H1 (cell line): Measurements from ENCODE around the gene NSUN2. TPM values are rescaled to one million over a fixed set of nuclear protein-coding genes. Genes with fewer than 3 reads are reported as not detected.

Experiments used
- CTCF ChIA-PET: fragments of 300-600 bp; sonication (Branson Sonifier 250); formaldehyde crosslinking; loops from one replicate; lab custom pipeline; 2021; ENCODE audit not compliant: partially characterized antibody; lab: Charles Lee
- POLR2A ChIA-PET: fragments of 300-600 bp; sonication (Branson Sonifier 250); formaldehyde crosslinking; loops from one replicate; lab custom pipeline; 2021; ENCODE audit warnings: inconsistent platforms; ENCODE audit not compliant: partially characterized antibody; lab: Charles Lee
- DNase-seq, 2 experiments: peaks; one replicate each; pipeline versions ENCODE4 v3.0.0 to v3.0.0-alpha.2; 2010 to 2022; ENCODE audit warnings: low spot score in 2 of 2, low read depth in 1 of 2, mixed read lengths in 1 of 2
- FAIRE-seq: peaks from 2 replicates; lab custom pipeline; 2011; peaks lifted over from hg19 to GRCh38; lab: Jason Lieb, UNC
- H2AFZ ChIP-seq: 2 replicates; pipeline ENCODE4 v1.8.1; 2012; ENCODE audit warnings: low read length, inconsistent platforms
- H2AK5ac ChIP-seq: 2 replicates; pipeline ENCODE4 v1.6.1; 2013; ENCODE audit warnings: low read depth, low read length
- H2BK120ac ChIP-seq: replicated peaks from 2 replicates; pipeline ENCODE3; 2013; ENCODE audit warnings: low read depth, low read length, inconsistent platforms
- H2BK12ac ChIP-seq: 2 replicates; pipeline ENCODE4 v1.6.1; 2013; ENCODE audit warnings: low read depth, low read length
- H2BK15ac ChIP-seq: 2 replicates; pipeline ENCODE4 v1.6.1; 2013; ENCODE audit warnings: low read length
- H2BK20ac ChIP-seq: 2 replicates; pipeline ENCODE4 v1.6.1; 2013; ENCODE audit warnings: low read length
- H2BK5ac ChIP-seq: 2 replicates; pipeline ENCODE4 v1.6.1; 2013; ENCODE audit warnings: low read depth, low read length
- H3K14ac ChIP-seq: 2 replicates; pipeline ENCODE4 v1.6.1; 2013; ENCODE audit warnings: inconsistent platforms; ENCODE audit not compliant: insufficient read length
- H3K18ac ChIP-seq: 2 replicates; pipeline ENCODE4 v1.6.1; 2013; ENCODE audit warnings: low read length; ENCODE audit errors: extremely low read depth
- H3K23ac ChIP-seq: 2 replicates; pipeline ENCODE4 v1.6.1; 2013; ENCODE audit warnings: inconsistent platforms; ENCODE audit not compliant: insufficient read length
- H3K23me2 ChIP-seq: 2 replicates; pipeline ENCODE4 v1.6.1; 2013; ENCODE audit warnings: low read depth, low read length
- H3K27ac ChIP-seq: 2 replicates; pipeline ENCODE4 v1.6.1; 2011; ENCODE audit warnings: low read depth, low read length, inconsistent platforms
- H3K27me3 ChIP-seq, 4 experiments: replicated peaks in 1 of 4; 1 replicate in 1 of 4; 2 replicates in 3 of 4; pipeline versions ENCODE4 v1.6.1 to v1.8.1; 2011 to 2013; ENCODE audit warnings: low read length in 3 of 4, mild to moderate bottlenecking in 3 of 4, inconsistent platforms in 2 of 4, mixed read lengths in 2 of 4, moderate library complexity in 1 of 4; ENCODE audit not compliant: control insufficient read depth in 3 of 4, insufficient read depth in 3 of 4; ENCODE audit errors: extremely low read depth in 1 of 4
- H3K36me3 ChIP-seq, 4 experiments: 2 replicates each; pipeline versions ENCODE4 v1.6.1 to v1.8.1; 2011 to 2013; ENCODE audit warnings: mild to moderate bottlenecking in 4 of 4, low read length in 3 of 4, moderate library complexity in 2 of 4, control low read depth in 1 of 4, inconsistent platforms in 1 of 4; ENCODE audit not compliant: insufficient read depth in 4 of 4, control insufficient read depth in 2 of 4
- H3K4ac ChIP-seq: replicated peaks from 2 replicates; pipeline ENCODE3; 2013; ENCODE audit warnings: low read length, low read depth, mixed read lengths, inconsistent platforms; ENCODE audit not compliant: insufficient read length
- H3K4me1 ChIP-seq, 4 experiments: replicated peaks in 1 of 4; 1 replicate in 1 of 4; 2 replicates in 3 of 4; pipeline versions ENCODE4 v1.6.1 to v1.8.1; 2011 to 2013; ENCODE audit warnings: low read length in 3 of 4, inconsistent platforms in 2 of 4, mixed read lengths in 1 of 4; ENCODE audit not compliant: insufficient read depth in 4 of 4, control insufficient read depth in 3 of 4
- H3K4me2 ChIP-seq, 2 experiments: 2 replicates each; pipeline versions ENCODE4 v1.6.1 to v1.8.1; 2011 to 2013; ENCODE audit warnings: low read depth in 2 of 2, low read length in 2 of 2, control low read depth in 1 of 2, inconsistent platforms in 1 of 2, mild to moderate bottlenecking in 1 of 2; ENCODE audit not compliant: insufficient read depth in 1 of 2
- H3K4me3 ChIP-seq, 4 experiments: fragments of 200-600, 300-600 bp in 1 of 4; sonication (generic), shearing (Covaris generic), sonication (Bioruptor Twin) in 1 of 4; 2 replicates each; pipeline versions ENCODE4 v1.5.1 to v1.8.1; 2011 to 2016; ENCODE audit warnings: low read length in 4 of 4, low read depth in 3 of 4, control low read depth in 2 of 4, inconsistent platforms in 2 of 4, mild to moderate bottlenecking in 2 of 4, mixed read lengths in 1 of 4, moderate library complexity in 1 of 4; ENCODE audit not compliant: insufficient read depth in 2 of 4; ENCODE audit errors: extremely low read depth in 1 of 4
- H3K56ac ChIP-seq: replicated peaks from 2 replicates; pipeline ENCODE3; 2013; ENCODE audit warnings: low read depth, mild to moderate bottlenecking, mixed read lengths, low read length, inconsistent platforms; ENCODE audit not compliant: insufficient read length
- H3K79me1 ChIP-seq: 2 replicates; pipeline ENCODE4 v1.6.1; 2013; ENCODE audit warnings: low read depth, low read length, control low read depth
- H3K79me2 ChIP-seq, 2 experiments: 2 replicates each; pipeline versions ENCODE4 v1.6.1 to v1.8.1; 2012 to 2013; ENCODE audit warnings: low read length in 2 of 2, mild to moderate bottlenecking in 2 of 2, inconsistent platforms in 1 of 2; ENCODE audit not compliant: insufficient read depth in 2 of 2, control insufficient read depth in 1 of 2
- H3K9ac ChIP-seq, 4 experiments: replicated peaks in 1 of 4; 1 replicate in 1 of 4; 2 replicates in 3 of 4; pipeline versions ENCODE4 v1.6.1 to v1.8.1; 2011 to 2013; ENCODE audit warnings: low read depth in 3 of 4, low read length in 3 of 4, control low read depth in 2 of 4, mild to moderate bottlenecking in 2 of 4, moderate library complexity in 2 of 4, inconsistent platforms in 1 of 4; ENCODE audit errors: extremely low read depth in 1 of 4
- H3K9me3 ChIP-seq, 2 experiments: 2 replicates each; pipeline versions ENCODE4 v1.6.1 to v1.8.1; 2012 to 2013; ENCODE audit warnings: mild to moderate bottlenecking in 2 of 2, moderate library complexity in 2 of 2, control low read depth in 1 of 2, inconsistent platforms in 1 of 2, low read depth in 1 of 2, low read length in 1 of 2, mixed read lengths in 1 of 2; ENCODE audit not compliant: insufficient read depth in 2 of 2
- H4K20me1 ChIP-seq, 2 experiments: replicated peaks in 1 of 2; 2 replicates each; pipeline versions ENCODE3 to v1.8.1; 2011 to 2013; ENCODE audit warnings: inconsistent platforms in 2 of 2, low read length in 2 of 2, mild to moderate bottlenecking in 1 of 2; ENCODE audit not compliant: insufficient read depth in 2 of 2, control insufficient read depth in 1 of 2
- H4K5ac ChIP-seq: 2 replicates; pipeline ENCODE4 v1.6.1; 2013; ENCODE audit warnings: low read length, low read depth, mixed read lengths, inconsistent platforms; ENCODE audit not compliant: insufficient read length
- H4K8ac ChIP-seq: 2 replicates; pipeline ENCODE4 v1.8.0; 2013; ENCODE audit warnings: mild to moderate bottlenecking, moderate library complexity, low read length, inconsistent platforms; ENCODE audit not compliant: insufficient read depth; ENCODE audit errors: extremely low read depth
- H4K91ac ChIP-seq: replicated peaks from 2 replicates; pipeline ENCODE3; 2013; ENCODE audit warnings: low read length, mixed read lengths, inconsistent platforms; ENCODE audit not compliant: insufficient read length
- EGR1 ChIP-seq: IDR thresholded peaks from 2 replicates; pipeline ENCODE4 v1.6.1; 2011; ENCODE audit warnings: low read depth, low read length, borderline replicate concordance
- GABPA ChIP-seq: IDR thresholded peaks from 2 replicates; pipeline ENCODE4 v1.6.1; 2011; ENCODE audit warnings: mild to moderate bottlenecking, low read length, moderate library complexity, borderline replicate concordance; ENCODE audit not compliant: insufficient read depth
- HDAC6 ChIP-seq: IDR thresholded peaks from one replicate; pipeline ENCODE4 v1.7.1; 2012; ENCODE audit warnings: low read depth, mild to moderate bottlenecking, inconsistent platforms, low read length, moderate library complexity
- SUZ12 ChIP-seq: fragments of 200-600 bp; sonication (generic); IDR thresholded peaks from 2 replicates; pipeline ENCODE4 v1.6.1; 2012; ENCODE audit warnings: mild to moderate bottlenecking, inconsistent platforms, low read length, moderate library complexity, mixed read lengths
- WGBS, 2 experiments: shearing (Covaris generic) in 1 of 2; methylation state at CpG; one replicate each; pipeline versions ENCODE4 v1.1.6 to v1.1.7; 2013 to 2015; ENCODE audit warnings: low lambda C conversion rate in 2 of 2, mixed read lengths in 2 of 2, inconsistent platforms in 1 of 2, low coverage in 1 of 2, missing lambda C conversion rate in 1 of 2; ENCODE audit not compliant: insufficient replicate concordance in 2 of 2, insufficient coverage in 1 of 2, insufficient read length in 1 of 2; ENCODE audit errors: extremely low coverage in 1 of 2, missing lambda C conversion rate in 1 of 2; 5-methylcytosine and 5-hydroxymethylcytosine counted together
- polyA plus RNA-seq, 7 experiments: library from polyadenylated mRNA; depleted of rRNA in 3 of 7; stranded (reverse) in 5 of 7; unstranded in 2 of 7; fragments of >200 nt in 5 of 7; fragments of 200-250 nt in 2 of 7; gene quantifications; 1 replicate in 5 of 7; 2 replicates in 1 of 7; 4 replicates in 1 of 7; pipeline versions ENCODE4 v1.2.1 to v1.2.3, GENCODE V29; 2011 to 2013; ENCODE audit warnings: missing spikeins in 2 of 7, mixed read lengths in 2 of 7
- total RNA-seq: library from RNA; stranded (reverse); fragmentation: NEBNext Ultra II Directional; extraction: Animal tissue kit (Norgen Biotek cat#: 25700); gene quantifications from 2 replicates; pipeline ENCODE4 v1.2.1, GENCODE V29; 2021

Gene NSUN2
- total and polyA plus RNA-seq, 2 of the 8 experiments (the other 6 are each of a cell fraction or from before 2014, with no cell fraction given): 47.3 to 94.7 TPM

- H4K91ac ChIP-seq: no peak overlapping the region
- H3K14ac ChIP-seq: no peak overlapping the region
- H3K23me2 ChIP-seq: no peaks in the 10 kb centered on the region
- no peak overlapping the region for H3K23ac ChIP-seq
- H3K79me2 ChIP-seq: no peaks in the 10 kb centered on the region
- H3K79me1 ChIP-seq: no peaks in the 10 kb centered on the region
- DNase-seq: no peak
- H3K4ac ChIP-seq: no peak overlapping the region
- H3K4me1 ChIP-seq: no peaks in the 10 kb centered on the region
- CTCF ChIA-PET: no interaction called here
- H2BK12ac ChIP-seq: no peak overlapping the region
- no peak overlapping the region for H3K18ac ChIP-seq
- H4K5ac ChIP-seq: no peak overlapping the region
- FAIRE-seq: no peak
- no peak overlapping the region for H3K56ac ChIP-seq
- no peak overlapping the region for H4K8ac ChIP-seq
- no peak overlapping the region for H2BK120ac ChIP-seq
- H3K27ac ChIP-seq: no peak overlapping the region
- H2BK15ac ChIP-seq: no peak overlapping the region
- no peak overlapping the region for H2BK5ac ChIP-seq
- H3K4me2 ChIP-seq: no peak overlapping the region
- no peak overlapping the region for H3K4me3 ChIP-seq
- whole genome bisulfite sequencing, 2 experiments: 78% methylated on average over 3 of the region's 3 CpGs; no CpG with 5 or more reads in 1 of the 2 experiments
- no peak overlapping the region for H3K9ac ChIP-seq
- no peak overlapping the region for H2AK5ac ChIP-seq
- POLR2A ChIA-PET: interaction anchor here (1.5 kb wide), 1 partner anchor 41 kb away, joined by 3 read pairs; the partner anchor contains the start of gene SRD5A1
- no peak overlapping the region for H2BK20ac ChIP-seq
- H2AFZ ChIP-seq: no peak overlapping the region
- no peaks in the 10 kb centered on the region for H3K9me3 ChIP-seq
- H3K36me3 ChIP-seq: peaks cover 0 to 10% (median 3%) of the 10 kb centered on the region in 4 experiments; a peak in 5 of 8 replicates
- H4K20me1 ChIP-seq: no peaks in the 10 kb centered on the region
- no peaks in the 10 kb centered on the region for H3K27me3 ChIP-seq
- TF ChIP-seq GABPA (no peak), SUZ12 (no peak), EGR1 (no peak), HDAC6 (no peak)
Observed at GRCh38 chr5:6592601-6593000, 40.2 kb downstream of the NSUN2 start.
